GM19025 (cell line): Measurements from ENCODE around the gene RBFOX1.

Experiments used
- ATAC-seq: cut with Tn5 transposase; IDR thresholded peaks from one replicate; pipeline ENCODE4 v1.9.1; 2021; ENCODE audit warnings: mild to moderate bottlenecking, low read depth, moderate library complexity; ENCODE audit not compliant: unreplicated experiment

The RBFOX1 gene

GRCh38 chr16:7366993-7367880 lies 34.6 kb downstream of the RBFOX1 start:
- no peak for ATAC-seq

GRCh38 chr16:7369204-7369603 lies 36.6 kb downstream of the RBFOX1 start:
- ATAC-seq, result no peak

- ATAC-seq, result no peak
These were observed 39.5 kb downstream of the RBFOX1 start for GRCh38 chr16:7372095-7372494.

DNA sequence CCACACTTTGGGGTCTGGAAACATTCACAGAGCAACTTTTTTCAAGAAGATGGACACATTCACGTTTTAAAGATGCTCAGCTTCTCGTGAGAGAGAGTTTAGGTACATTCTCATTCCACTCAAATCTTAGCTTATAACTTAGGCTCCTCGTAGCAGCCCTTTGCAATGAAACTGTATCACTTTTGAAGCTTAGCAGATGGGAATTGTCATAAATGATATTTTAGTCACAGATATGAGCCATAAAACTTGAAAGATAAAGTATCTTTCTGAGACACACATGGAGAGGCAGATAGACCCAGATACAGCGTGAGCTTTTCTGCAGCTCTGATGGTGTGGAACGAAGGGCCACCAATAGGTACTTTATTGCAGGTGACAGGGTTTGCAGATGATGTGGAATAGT lies 41.1 kb downstream of the RBFOX1 start:
- ATAC-seq, result no peak

DNA sequence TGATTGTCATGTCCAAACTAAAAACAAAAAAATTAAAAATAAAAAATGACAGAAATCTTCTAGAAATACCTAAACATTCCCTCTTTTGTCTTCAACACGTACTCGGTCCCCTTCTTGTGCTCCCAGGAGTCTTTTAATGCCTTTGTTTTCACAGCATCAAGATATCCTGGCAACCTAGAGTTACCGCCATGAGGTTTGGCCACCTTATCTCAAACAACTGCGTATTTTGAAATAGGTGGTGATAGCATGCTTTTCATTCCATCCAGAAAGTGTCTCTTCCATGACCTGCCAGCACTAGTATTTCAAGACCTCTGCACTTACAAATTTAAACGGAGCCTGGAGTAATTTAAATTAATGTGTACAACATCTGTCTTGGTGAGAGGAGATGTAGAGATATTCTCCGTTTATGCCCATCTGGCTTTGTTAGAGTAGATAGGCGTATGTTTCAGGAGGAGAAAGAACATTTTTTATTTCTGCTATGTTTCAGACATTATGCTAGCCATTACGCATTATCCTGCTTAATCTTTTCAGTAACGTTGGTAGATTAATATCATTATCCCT lies 42.0 kb downstream of the RBFOX1 start:
- ATAC-seq, result no peak

GRCh38 chr16:7376227-7376626 lies 43.6 kb downstream of the RBFOX1 start:
- ATAC-seq, result no peak

DNA sequence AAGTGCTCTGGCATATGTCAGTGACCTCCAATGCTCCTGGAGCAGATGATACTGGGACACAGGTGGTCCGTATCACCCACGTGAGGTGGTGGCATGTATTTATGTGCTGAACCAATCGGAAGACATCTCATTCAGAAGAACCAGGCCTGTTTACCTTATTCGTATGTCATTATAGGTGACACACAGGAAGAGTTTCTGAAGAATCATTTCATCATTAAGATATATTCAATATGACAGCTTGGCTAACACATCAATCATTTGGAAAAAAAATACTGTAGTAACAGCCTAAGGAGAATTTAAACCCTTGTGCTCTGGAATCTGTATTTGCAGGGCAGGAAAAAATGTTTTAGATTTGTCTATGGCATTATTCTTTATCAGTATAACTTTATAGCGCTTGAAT lies 44.6 kb downstream of the RBFOX1 start:
- ATAC-seq, result no peak

GRCh38 chr16:7378024-7378695 lies 45.5 kb downstream of the RBFOX1 start:
- no peak for ATAC-seq

DNA sequence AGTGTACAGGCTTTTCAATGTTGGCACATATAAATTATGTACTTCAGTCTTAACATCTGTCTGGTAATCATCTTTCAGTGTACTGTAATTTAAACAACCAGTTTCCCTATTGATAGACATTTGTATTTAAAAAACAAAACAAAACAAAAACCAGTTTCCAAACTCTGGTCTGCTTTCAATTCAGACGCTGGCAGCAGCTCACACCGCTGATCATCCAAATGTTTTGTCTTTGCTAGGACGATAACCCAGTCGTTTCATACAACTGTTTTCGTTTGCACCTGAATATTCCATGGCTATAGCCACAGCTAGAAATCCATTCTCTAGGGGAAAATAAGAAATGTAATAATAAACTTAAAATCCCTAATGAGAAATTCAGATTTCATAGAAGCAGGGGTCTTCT lies 47.8 kb downstream of the RBFOX1 start:
- no peak for ATAC-seq

DNA sequence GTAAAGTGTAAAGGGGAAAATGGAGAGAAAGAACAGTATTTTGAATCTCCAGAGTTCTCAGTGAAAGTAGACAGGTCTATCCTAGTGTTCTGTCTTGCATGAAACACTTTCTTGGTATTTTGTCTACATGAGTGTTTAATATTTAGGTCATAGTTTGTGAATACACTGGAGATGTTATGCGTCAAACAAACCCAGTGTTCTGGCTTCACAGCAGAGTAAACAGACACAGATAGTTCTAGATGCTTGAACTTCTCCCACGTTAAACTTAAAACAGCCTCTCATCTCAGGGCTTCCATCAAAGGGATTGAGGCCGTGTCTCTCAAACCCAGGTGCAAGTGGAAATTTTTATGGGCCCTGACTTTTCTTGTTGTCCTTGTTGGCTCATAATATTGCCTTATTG lies 48.3 kb downstream of the RBFOX1 start:
- no peak for ATAC-seq

DNA sequence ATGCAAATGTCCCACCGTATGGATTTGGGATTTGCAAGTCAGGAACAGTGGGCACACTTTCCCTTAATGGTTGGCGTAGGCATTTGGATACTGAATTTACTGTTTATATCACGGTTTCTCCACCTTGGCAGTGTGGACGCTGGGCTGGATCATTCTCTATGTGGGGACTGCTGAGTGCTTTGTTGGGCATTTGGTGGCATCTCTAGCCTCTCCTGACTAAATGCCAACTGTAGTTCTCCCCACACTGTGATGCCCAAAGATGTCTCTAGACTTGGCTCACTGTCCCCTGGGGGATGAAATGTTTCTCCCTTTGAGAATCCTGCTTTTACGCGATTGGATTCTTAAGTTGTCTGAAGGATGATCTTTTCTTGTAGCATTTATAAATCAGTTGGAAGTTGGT lies 49.0 kb downstream of the RBFOX1 start:
- no peak for ATAC-seq

- ATAC-seq, result no peak
These were observed 49.9 kb downstream of the RBFOX1 start for GRCh38 chr16:7382521-7382920.

GRCh38 chr16:7390974-7391373 lies 58.3 kb downstream of the RBFOX1 start:
- ATAC-seq, result no peak

GRCh38 chr16:7391694-7392093 lies 59.0 kb downstream of the RBFOX1 start:
- ATAC-seq, result no peak

DNA sequence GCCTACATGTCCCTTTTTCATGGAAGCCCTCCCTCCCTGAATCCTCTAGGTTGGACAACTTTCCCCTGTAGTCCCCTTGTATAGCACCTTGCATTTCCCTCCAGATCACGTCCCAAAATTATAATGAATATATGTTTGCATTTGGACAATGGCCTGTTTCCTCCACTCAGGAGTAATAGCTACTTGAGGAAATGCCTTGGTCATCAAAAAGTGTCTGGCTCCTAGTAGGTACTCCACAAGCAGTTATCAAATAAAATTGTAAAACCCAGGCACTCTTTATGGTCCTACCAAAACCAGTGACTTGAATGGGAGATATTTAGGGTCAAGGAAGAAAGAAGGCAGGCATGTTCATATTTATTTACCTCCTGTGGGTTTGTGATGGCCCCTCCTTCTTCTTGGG lies 59.6 kb downstream of the RBFOX1 start:
- no peak for ATAC-seq

DNA sequence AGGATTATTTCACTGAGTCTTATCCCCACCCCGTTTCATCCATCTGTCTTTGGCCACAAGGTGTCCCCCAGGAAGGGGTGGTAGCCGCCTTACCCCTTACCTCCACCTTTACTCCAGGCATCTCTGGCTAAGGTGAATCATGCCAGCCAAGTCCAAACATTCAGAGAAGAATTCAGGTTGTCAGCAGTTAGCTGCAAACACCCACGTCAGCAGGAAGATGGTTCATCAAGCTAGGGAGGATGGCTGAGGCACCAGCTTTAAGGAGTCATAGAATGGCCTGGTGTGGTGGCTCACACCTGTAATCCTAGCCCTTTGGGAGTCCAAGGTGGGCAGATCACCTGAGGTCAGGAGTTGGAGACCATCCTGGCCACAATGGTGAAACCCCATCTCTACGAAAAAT lies 61.0 kb downstream of the RBFOX1 start:
- no peak for ATAC-seq

DNA sequence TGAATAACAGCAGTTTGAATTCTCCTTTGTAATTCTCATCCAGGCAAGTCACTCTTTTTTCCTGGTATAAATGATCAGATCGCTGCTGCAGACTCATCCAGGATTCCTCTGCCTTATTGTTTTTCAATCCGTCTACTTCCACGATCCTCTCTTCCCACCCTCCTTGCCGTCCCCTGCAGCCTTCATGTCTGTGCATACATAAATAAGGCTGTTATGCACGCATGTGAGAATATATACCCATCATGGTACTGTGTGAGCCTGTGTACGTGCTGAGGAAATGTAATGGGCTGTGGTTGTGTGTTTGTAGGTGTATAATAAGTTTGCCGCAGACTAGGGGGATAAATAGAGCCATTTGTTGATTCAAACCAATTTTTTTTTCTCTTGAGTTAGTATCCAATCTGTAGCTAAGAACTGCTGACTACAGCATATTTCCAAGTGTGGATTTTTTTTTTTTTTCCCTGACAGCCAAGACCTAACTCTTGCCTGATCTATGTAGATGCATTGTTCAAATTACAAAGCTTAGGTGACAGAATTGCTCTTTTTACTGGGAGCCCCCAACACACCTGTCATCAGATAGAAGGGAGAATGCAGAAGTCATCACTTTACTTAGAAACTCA lies 62.2 kb downstream of the RBFOX1 start:
- ATAC-seq, result no peak

- ATAC-seq, result no peak
These were observed 65.3 kb downstream of the RBFOX1 start for GRCh38 chr16:7397901-7398300.

- ATAC-seq, result no peak
These were observed 65.9 kb downstream of the RBFOX1 start for GRCh38 chr16:7398536-7398935.

DNA sequence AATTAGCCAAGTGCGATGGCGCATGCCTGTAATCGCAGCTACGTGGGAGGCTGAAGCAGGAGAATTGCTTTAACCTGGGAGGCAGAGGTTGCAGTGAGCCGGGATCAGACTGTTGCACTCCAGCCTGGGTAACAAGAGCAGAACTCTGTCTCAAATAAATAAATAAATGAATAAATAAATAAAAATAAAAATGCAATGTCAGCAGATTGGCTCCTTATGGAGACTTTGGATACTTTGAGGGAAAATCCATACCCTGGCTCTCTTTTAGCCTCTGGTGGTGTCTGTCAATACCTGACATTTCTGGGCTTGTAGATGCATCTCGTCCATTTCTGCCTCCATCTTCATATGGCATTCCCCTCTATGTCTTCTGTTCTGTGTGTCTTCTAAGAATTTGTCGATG lies 66.7 kb downstream of the RBFOX1 start:
- no peak for ATAC-seq
